PC-3 (cell line): Measurements from ENCODE around the gene LRRC41. TPM values are rescaled to one million over a fixed set of nuclear protein-coding genes. Genes with fewer than 3 reads are reported as not detected.
"Not testable (repeated sequence)": the region's sequence is repeated elsewhere in the genome, so short reads cannot be mapped to it uniquely, and the experiment has no call there.

ENCODE experiments used
- ATAC-seq: fragments of 200-7000 bp; cut with Tn5 transposase; 2 replicates; pipeline ENCODE4 v1.9.1; 2020; ENCODE audit warnings: mild to moderate bottlenecking, moderate library complexity
- BruUV-seq: library from RNA; stranded (reverse); fragments of 400-500 nt; replicated peaks from 2 replicates; lab custom pipeline; 2021; lab: Mats Ljungman, UMichigan
- CTCF ChIA-PET: fragments of 300-600 bp; sonication (Branson Sonifier 250); formaldehyde crosslinking; loops from one replicate; lab custom pipeline; 2022; ENCODE audit warnings: antibody characterized with exemption; lab: Charles Lee
- POLR2A ChIA-PET: fragments of 300-600 bp; sonication (Branson Sonifier 250); formaldehyde crosslinking; loops from one replicate; lab custom pipeline; 2022; ENCODE audit warnings: antibody characterized with exemption; ENCODE audit not compliant: unreplicated experiment; lab: Charles Lee
- DNase-seq: peaks from one replicate; pipeline ENCODE4 v3.0.0-alpha.2; 2015
- H2AFZ ChIP-seq: fragments of 300-600 bp; sonication (generic); 2 replicates; pipeline ENCODE4 v1.6.0; 2016; ENCODE audit warnings: antibody characterized with exemption, low read length
- H3F3A ChIP-seq: fragments of 300-600 bp; sonication (generic); one replicate; pipeline ENCODE4 v1.6.0; 2017; ENCODE audit warnings: antibody characterized with exemption, low read length, control low read depth, mild to moderate bottlenecking; ENCODE audit not compliant: unreplicated experiment
- H3K27ac ChIP-seq: fragments of 300-600 bp; sonication (generic); 2 replicates; pipeline ENCODE4 v1.5.1; 2016; ENCODE audit warnings: mild to moderate bottlenecking, low read length
- H3K27me3 ChIP-seq: fragments of 300-600 bp; sonication (generic); 2 replicates; pipeline ENCODE4 v1.6.1; 2016; ENCODE audit warnings: low read length, mixed read lengths
- H3K36me3 ChIP-seq: fragments of 300-600 bp; sonication (generic); 2 replicates; pipeline ENCODE4 v1.6.1; 2016; ENCODE audit warnings: low read depth, mixed run types, low read length, mixed read lengths
- H3K4me1 ChIP-seq: fragments of 300-600 bp; sonication (generic); 2 replicates; pipeline ENCODE4 v1.5.1; 2016; ENCODE audit warnings: low read length; ENCODE audit not compliant: insufficient read depth
- H3K4me2 ChIP-seq: fragments of 300-600 bp; sonication (generic); 2 replicates; pipeline ENCODE4 v1.6.0; 2016; ENCODE audit warnings: low read length
- H3K4me3 ChIP-seq: fragments of 300-600 bp; sonication (generic); 2 replicates; pipeline ENCODE4 v1.5.1; 2016; ENCODE audit warnings: mild to moderate bottlenecking, low read length, mixed read lengths
- H3K79me2 ChIP-seq: fragments of 300-600 bp; sonication (generic); 2 replicates; pipeline ENCODE4 v1.6.1; 2017; ENCODE audit warnings: low read length, mixed read lengths
- H3K9ac ChIP-seq: fragments of 300-600 bp; sonication (generic); 2 replicates; pipeline ENCODE4 v1.6.0; 2016; ENCODE audit warnings: mild to moderate bottlenecking, low read length
- H3K9me2 ChIP-seq: fragments of 300-600 bp; sonication (generic); replicated peaks from 2 replicates; pipeline ENCODE4 v1.6.1; 2016; ENCODE audit warnings: mixed run types, low read length, mixed read lengths
- H3K9me3 ChIP-seq: fragments of 300-600 bp; sonication (generic); 2 replicates; pipeline ENCODE4 v1.6.1; 2016; ENCODE audit warnings: low read length, mixed read lengths
- H4K20me1 ChIP-seq: fragments of 300-600 bp; sonication (generic); 2 replicates; pipeline ENCODE4 v1.6.1; 2016; ENCODE audit warnings: low read length, mixed read lengths
- EZH2 ChIP-seq: fragments of 300-600 bp; sonication (generic); IDR thresholded peaks from one replicate; pipeline ENCODE4 v1.6.1; 2017; ENCODE audit warnings: antibody characterized with exemption, mild to moderate bottlenecking, low read length; ENCODE audit not compliant: unreplicated experiment
- EZH2phosphoT487 ChIP-seq: fragments of 300-600 bp; sonication (generic); IDR thresholded peaks from 2 replicates; pipeline ENCODE4 v1.6.1; 2018; ENCODE audit warnings: mild to moderate bottlenecking, antibody characterized with exemption, low read length, borderline replicate concordance
- intact Hi-C: fragments of 100-400 bp; cut with micrococcal nuclease; formaldehyde crosslinking; loops from 2 replicates; pipeline ENCODE4 v1.9.0; 2023
- total RNA-seq: library from RNA; depleted of rRNA; stranded (reverse); fragments of >200 nt; gene quantifications from 2 replicates; pipeline ENCODE4 v1.2.3, GENCODE V29; 2014
- TF ChIP-seq, protein P1 (sequence below): fragments of 300-600 bp; sonication (generic); conservative IDR thresholded peaks from 2 replicates; pipeline ENCODE4 v1.5.1; 2017; ENCODE audit warnings: antibody characterized with exemption, low read depth, mild to moderate bottlenecking, low read length

LRRC41 gene
- total RNA-seq, 1 experiment from 2014 or later = 52.7 TPM

DNA sequence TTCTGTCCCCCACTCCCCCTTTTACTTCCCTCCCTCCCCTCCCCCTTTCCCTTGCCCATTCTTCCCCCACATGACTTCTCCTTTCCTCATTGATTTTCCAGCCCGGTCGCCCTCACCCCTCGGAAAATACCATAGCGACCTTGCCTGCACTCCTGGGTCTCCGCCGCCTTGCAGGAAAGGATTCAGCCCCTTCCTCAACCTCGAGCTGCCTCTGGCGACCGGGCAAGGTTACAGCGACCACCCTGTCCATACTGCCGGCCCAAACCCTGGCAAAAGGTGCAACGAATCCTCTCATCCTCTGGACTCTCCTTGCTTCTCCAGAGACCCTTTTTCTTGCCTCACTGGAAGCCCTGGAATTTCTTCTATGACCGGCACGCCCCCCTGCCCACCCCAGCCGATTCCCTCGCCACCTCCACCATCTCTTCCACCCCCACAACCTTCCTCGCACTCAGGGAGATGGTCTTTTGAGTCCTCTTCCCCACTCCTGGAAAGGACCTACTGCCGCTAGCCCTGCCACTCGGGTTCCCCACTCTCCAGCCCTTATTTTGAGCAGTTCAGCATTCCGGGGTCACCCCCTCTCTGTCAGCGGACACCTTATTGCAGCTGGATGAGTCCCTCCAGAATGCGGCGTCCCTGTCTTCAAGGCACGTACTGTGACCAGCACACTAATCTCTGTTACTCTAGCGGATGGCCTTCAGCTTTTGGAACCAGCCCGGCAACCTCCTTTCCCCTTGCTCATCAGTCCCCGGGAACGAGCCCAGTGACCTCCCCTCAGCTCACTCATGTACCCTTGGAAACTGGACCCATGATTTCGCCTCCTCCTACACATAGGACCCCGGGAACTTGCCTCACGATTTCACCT is 38.0 kb upstream of the LRRC41 start:
- no peak for DNase-seq
- Histone ChIP-seq H3K27ac (peak overlapping the region; percentile 78; the same call in 1 of the 2 replicates), H3F3A (no peaks in the 10 kb centered on the region), H3K4me3 (peak overlapping the region; percentile 88), H3K4me2 (peak overlapping the region; percentile 86), H3K36me3 (peaks cover 16% of the 10 kb centered on the region; the same call in 1 of the 2 replicates), H3K79me2 (peaks cover 39% of the 10 kb centered on the region), H3K27me3 (no peaks in the 10 kb centered on the region), H4K20me1 (no peaks in the 10 kb centered on the region), H2AFZ (peak overlapping the region; percentile 79), H3K9ac (peak overlapping the region; percentile 94), H3K4me1 (peaks cover 14% of the 10 kb centered on the region), H3K9me3 (no peaks in the 10 kb centered on the region), H3K9me2 (no peaks in the 10 kb centered on the region)
- BruUV-seq = no TSS peak
- intact Hi-C loops = no loop called here
- no peak for ATAC-seq
- no peak for TF ChIP-seq EZH2
- no peak for TF ChIP-seq EZH2phosphoT487
- TF ChIP-seq, protein P1, sequence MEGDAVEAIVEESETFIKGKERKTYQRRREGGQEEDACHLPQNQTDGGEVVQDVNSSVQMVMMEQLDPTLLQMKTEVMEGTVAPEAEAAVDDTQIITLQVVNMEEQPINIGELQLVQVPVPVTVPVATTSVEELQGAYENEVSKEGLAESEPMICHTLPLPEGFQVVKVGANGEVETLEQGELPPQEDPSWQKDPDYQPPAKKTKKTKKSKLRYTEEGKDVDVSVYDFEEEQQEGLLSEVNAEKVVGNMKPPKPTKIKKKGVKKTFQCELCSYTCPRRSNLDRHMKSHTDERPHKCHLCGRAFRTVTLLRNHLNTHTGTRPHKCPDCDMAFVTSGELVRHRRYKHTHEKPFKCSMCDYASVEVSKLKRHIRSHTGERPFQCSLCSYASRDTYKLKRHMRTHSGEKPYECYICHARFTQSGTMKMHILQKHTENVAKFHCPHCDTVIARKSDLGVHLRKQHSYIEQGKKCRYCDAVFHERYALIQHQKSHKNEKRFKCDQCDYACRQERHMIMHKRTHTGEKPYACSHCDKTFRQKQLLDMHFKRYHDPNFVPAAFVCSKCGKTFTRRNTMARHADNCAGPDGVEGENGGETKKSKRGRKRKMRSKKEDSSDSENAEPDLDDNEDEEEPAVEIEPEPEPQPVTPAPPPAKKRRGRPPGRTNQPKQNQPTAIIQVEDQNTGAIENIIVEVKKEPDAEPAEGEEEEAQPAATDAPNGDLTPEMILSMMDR = no peak
- ChIA-PET POLR2A (interaction anchor here (0.6 kb wide), 1 partner anchor 27 kb away, joined by 3 read pairs; no protein-coding TSS in a partner anchor), CTCF (interaction anchor here (0.6 kb wide), 1 partner anchor 97 kb away, joined by 7 read pairs; no protein-coding TSS in a partner anchor)

DNA sequence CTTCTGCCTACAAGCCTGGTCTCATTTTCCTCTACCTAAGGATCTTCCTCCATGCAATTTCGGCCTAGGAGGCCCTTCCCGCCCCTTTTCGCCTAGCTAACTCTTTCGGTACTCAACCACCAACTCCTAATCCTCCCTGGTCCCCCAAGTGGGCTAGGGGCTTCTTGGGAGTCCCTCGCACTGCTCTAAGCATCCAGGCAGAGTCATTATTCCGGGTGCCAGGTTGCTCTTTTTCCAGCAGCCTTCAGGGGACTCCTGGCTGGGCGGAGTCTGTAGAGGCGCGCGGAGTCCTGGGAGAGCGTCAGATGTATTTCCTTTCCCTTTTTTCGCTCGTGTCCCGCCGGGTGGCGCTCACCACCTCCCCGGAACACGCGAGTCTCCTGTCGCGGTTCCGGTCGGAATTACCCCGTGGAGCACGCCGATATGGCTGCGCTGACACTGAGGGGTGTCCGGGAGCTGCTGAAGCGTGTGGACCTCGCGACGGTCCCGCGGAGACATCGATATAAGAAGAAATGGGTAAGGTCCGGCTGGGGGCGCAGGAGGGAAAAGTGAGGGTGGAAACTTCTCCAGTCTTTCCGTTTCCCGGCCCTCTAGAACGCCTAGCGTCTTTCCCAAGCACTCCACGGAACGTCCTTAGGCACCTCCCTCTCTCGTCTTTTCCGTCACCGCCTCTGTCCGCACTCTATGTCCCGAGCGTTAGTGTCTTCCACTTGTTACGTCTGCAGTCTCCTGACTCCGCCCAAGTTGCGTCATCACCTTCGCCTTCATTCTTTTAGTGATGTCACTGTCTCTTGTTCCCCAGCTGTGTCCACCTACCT is 37.2 kb upstream of the LRRC41 start, which contains the start of gene NSUN4:
TSS of gene NSUN4 (plus strand) at position 404 of the 818 bp plus-strand sequence. CDS start at position 424, 20 bp downstream.
- TF ChIP-seq EZH2 = no peak
- TF ChIP-seq, protein P1 = peak; percentile 84
- ATAC-seq (peak; percentile 95), DNase-seq (peak; percentile 91)
- Histone ChIP-seq H3K79me2 (peaks cover 39% of the 10 kb centered on the region), H4K20me1 (no peaks in the 10 kb centered on the region), H3K27ac (peak within 1 kb of the TSS; percentile 78), H3K36me3 (peaks cover 16% of the 10 kb centered on the region; the same call in 1 of the 2 replicates), H3K9ac (peak within 1 kb of the TSS; percentile 94), H3K9me3 (no peaks in the 10 kb centered on the region), H3K4me2 (peak within 1 kb of the TSS; percentile 86), H3K9me2 (no peaks in the 10 kb centered on the region), H3K4me1 (peaks cover 14% of the 10 kb centered on the region), H3K4me3 (peak within 1 kb of the TSS; percentile 88), H3K27me3 (no peaks in the 10 kb centered on the region), H3F3A (no peaks in the 10 kb centered on the region), H2AFZ (peak within 1 kb of the TSS; percentile 79)
- intact Hi-C loops = loop anchor here (1.0 kb wide), 1 partner anchor 37 kb away; the partner anchor contains the start of genes LRRC41 and UQCRH
- TSS peak; percentile 86 for BruUV-seq
- ChIA-PET POLR2A (interaction anchor here (0.6 to 0.7 kb wide), 2 partner anchors 21 to 96 kb away, joined by 3 to 19 read pairs; no protein-coding TSS in a partner anchor), CTCF (interaction anchor here (1.0 kb wide), 1 partner anchor 38 kb away, joined by 7 read pairs; no protein-coding TSS in a partner anchor)

DNA sequence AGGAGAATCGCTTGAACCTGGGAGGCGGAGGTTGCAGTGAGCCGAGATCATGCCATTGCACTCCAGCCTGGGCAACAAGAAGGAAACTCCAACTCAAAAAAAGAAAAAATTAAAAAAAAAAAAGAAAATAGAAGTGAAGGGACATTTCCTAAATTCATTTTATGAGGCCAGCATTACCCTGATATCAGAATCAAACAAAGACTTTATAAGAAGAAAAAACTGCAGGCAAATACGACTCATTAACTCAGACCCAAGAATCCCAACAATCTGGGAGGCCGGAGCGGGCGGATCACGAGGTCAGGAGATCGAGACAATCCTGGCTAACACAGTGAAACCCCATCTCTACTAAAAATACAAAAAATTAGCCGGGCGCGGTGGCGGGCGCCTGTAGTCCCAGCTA is 34.0 kb upstream of the LRRC41 start:
- POLR2A ChIA-PET, CTCF ChIA-PET: not testable (repeated sequence)

More for the DNA sequence above, 34.0 kb upstream of the LRRC41 start:
- H3K4me2 ChIP-seq, H2AFZ ChIP-seq, BruUV-seq, H3K36me3 ChIP-seq, H4K20me1 ChIP-seq, H3K9ac ChIP-seq, H3F3A ChIP-seq, DNase-seq, H3K27me3 ChIP-seq, H3K4me3 ChIP-seq, intact Hi-C loops, H3K9me2 ChIP-seq, H3K27ac ChIP-seq, H3K9me3 ChIP-seq, ATAC-seq: not testable (repeated sequence)
- Histone ChIP-seq H3K79me2 (peaks cover 19% of the 10 kb centered on the region), H3K4me1 (peaks cover 14% of the 10 kb centered on the region)
